Spleen (tissue), 11 donors: Measurements from ENCODE around the gene XYLT1. TPM values are rescaled to one million over a fixed set of nuclear protein-coding genes. Genes with fewer than 3 reads are reported as not detected.

Source experiments
- DNase-seq: peaks from one replicate; pipeline ENCODE4 v3.0.0-alpha.2; 2020
- H3K27ac ChIP-seq, 8 donors: fragments of 200-600 bp; sonication (generic) in 7 of 8; 1 replicate in 4 of 8; 2 replicates in 4 of 8; pipeline versions ENCODE4 v1.5.0 to v1.8.0; 2016 to 2021; ENCODE audit warnings: inconsistent platforms in 4 of 8, mild to moderate bottlenecking in 4 of 8, moderate library complexity in 1 of 8
- H3K27me3 ChIP-seq, 7 donors: fragments of 200-600 bp; sonication (generic) in 6 of 7; replicated peaks in 1 of 7; 1 replicate in 4 of 7; 2 replicates in 3 of 7; pipeline versions ENCODE4 v1.5.0 to v1.8.0; 2016 to 2021; ENCODE audit warnings: inconsistent platforms in 3 of 7, mild to moderate bottlenecking in 1 of 7
- H3K36me3 ChIP-seq, 6 donors: fragments of 200-600 bp; sonication (generic) in 5 of 6; 1 replicate in 4 of 6; 2 replicates in 2 of 6; pipeline versions ENCODE4 v1.5.0 to v1.8.0; 2016 to 2021; ENCODE audit warnings: inconsistent platforms in 2 of 6
- H3K4me1 ChIP-seq, 6 donors: fragments of 200-600 bp; sonication (generic) in 5 of 6; 1 replicate in 3 of 6; 2 replicates in 3 of 6; pipeline versions ENCODE4 v1.5.0 to v1.8.0; 2016 to 2021; ENCODE audit warnings: inconsistent platforms in 3 of 6
- H3K4me3 ChIP-seq, 8 donors: fragments of 200-600 bp; sonication (generic) in 7 of 8; 1 replicate in 4 of 8; 2 replicates in 4 of 8; pipeline versions ENCODE4 v1.5.0 to v1.8.0; 2016 to 2021; ENCODE audit warnings: inconsistent platforms in 4 of 8, mild to moderate bottlenecking in 4 of 8, moderate library complexity in 2 of 8
- H3K9me3 ChIP-seq, 8 donors: fragments of 200-600 bp; sonication (generic) in 7 of 8; 1 replicate in 4 of 8; 2 replicates in 4 of 8; pipeline versions ENCODE4 v1.5.0 to v1.8.0; 2016 to 2021; ENCODE audit warnings: inconsistent platforms in 4 of 8
- CTCF ChIP-seq, 11 experiments: fragments of 200-600 bp in 7 of 11; fragments of 450-650 bp in 4 of 11; sonication (generic) in 4 of 11; IDR thresholded peaks in 8 of 11; conservative IDR thresholded peaks in 3 of 11; 1 replicate in 7 of 11; 2 replicates in 4 of 11; pipeline versions ENCODE4 v1.4.0 to v1.8.0; 2016 to 2021; ENCODE audit warnings: antibody characterized with exemption in 11 of 11, inconsistent platforms in 4 of 11, mild to moderate bottlenecking in 1 of 11
- POLR2A ChIP-seq, 3 donors: fragments of 450-650 bp; IDR thresholded peaks; one replicate each; pipeline ENCODE4 v1.5.1; 2017; ENCODE audit warnings: antibody characterized with exemption in 3 of 3, mild to moderate bottlenecking in 1 of 3
- POLR2AphosphoS5 ChIP-seq, 3 donors: sonication (generic); formaldehyde crosslinking; IDR thresholded peaks; one replicate each; pipeline ENCODE4 v1.5.1; 2017; ENCODE audit warnings: antibody characterized with exemption in 3 of 3
- WGBS, 5 donors: extraction: QIAGEN DNeasy Blood & Tissue Kit in 3 of 5; methylation state at CpG; one replicate each; pipeline versions ENCODE4 v1.1.5 to v1.1.7; 2013 to 2018; 5-methylcytosine and 5-hydroxymethylcytosine counted together
- intact Hi-C: fragments of 100-400 bp; cut with DNase I; formaldehyde crosslinking; loops from one replicate; pipeline ENCODE4 v1.15.0; 2023; ENCODE audit warnings: low total_unique reads
- polyA plus RNA-seq, 3 donors: library from polyadenylated mRNA; stranded (reverse); fragments of 200-250 nt; gene quantifications; one replicate each; pipeline ENCODE4 v1.2.1, GENCODE V29; 2013
- total RNA-seq, 7 donors: library from RNA; depleted of rRNA in 3 of 7; stranded (reverse); fragments of >200 nt in 3 of 7; fragmentation: NEBNext Ultra II Directional in 4 of 7; extraction: Animal tissue kit (Norgen Biotek cat#: 25700) in 4 of 7; gene quantifications; one replicate each; pipeline versions ENCODE4 v1.1.0 to v1.2.1, GENCODE V29; 2016 to 2021
- donor health status: healthy with polysubstance abuse.
- donor health status: DM: no; HTN: no; CAD: no; lungs with moderate emphysema.
- donor health status: DM: no; HTN: no; CAD: no.
- donor health status: Bipolar disorder and iron deficiency.
- donor health status: healthy.
- donor health status: DM: no; HTN: no; CAD: no.
- donor health status: DM: yes; HTN: yes; CAD: no.

The XYLT1 gene
- total and polyA plus RNA-seq, 10 donors, result 2.1 to 40.7 (median 23.5) TPM

GRCh38 chr16:17431968-17432625 lies 38.7 kb downstream of the XYLT1 start:
- no peak for DNase-seq
- no peaks in the 10 kb centered on the region for H3K27me3 ChIP-seq
- TF ChIP-seq POLR2A (IDR thresholded peaks at IDR 0.05) (no peak), POLR2AphosphoS5 (IDR thresholded peaks at IDR 0.05) (no peak), CTCF (IDR thresholded peaks at IDR 0.05 in 8 of 11, conservative IDR thresholded peaks at IDR 0.05 in 3 of 11) (no peak)
- intact Hi-C loops, result no loop called here
- H3K4me1 ChIP-seq, result peaks cover 5 to 55% (median 14%) of the 10 kb centered on the region in 6 donors
- 82 to 91% (median 87%) methylated on average over 8 of the region's 8 CpGs for WGBS, 5 donors
- no peaks in the 10 kb centered on the region for H3K36me3 ChIP-seq
- H3K4me3 ChIP-seq, result no peak overlapping the region
- H3K9me3 ChIP-seq, result no peaks in the 10 kb centered on the region
- H3K27ac ChIP-seq, result no peak overlapping the region

DNA sequence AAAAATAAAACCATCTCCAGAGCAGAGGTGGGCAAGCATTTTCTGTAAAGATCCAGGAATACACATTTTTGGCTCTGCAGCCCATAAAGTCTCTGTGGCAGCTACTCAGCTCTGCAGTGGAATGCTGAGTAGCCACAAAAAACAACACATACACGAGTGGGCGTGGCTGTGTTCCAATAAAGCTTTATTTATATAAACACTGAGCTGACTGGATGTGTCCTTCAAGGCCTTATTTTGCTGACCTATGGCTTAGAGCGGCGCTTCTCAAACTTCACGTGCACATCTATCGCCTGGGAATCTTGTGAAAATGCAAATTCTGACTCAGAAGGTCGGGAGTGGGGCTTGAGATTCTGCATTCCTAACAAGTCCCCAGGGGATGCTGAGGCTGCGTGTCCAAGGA lies 39.7 kb downstream of the XYLT1 start:
- peaks cover 5 to 45% (median 14%) of the 10 kb centered on the region in 6 donors for H3K4me1 ChIP-seq
- no peak for DNase-seq
- intact Hi-C loops, result no loop called here
- H3K27me3 ChIP-seq, result no peaks in the 10 kb centered on the region
- TF ChIP-seq POLR2A (IDR thresholded peaks at IDR 0.05) (no peak), CTCF (IDR thresholded peaks at IDR 0.05 in 8 of 11, conservative IDR thresholded peaks at IDR 0.05 in 3 of 11) (no peak), POLR2AphosphoS5 (IDR thresholded peaks at IDR 0.05) (no peak)
- H3K27ac ChIP-seq, result no peak overlapping the region
- no peaks in the 10 kb centered on the region for H3K9me3 ChIP-seq
- no peak overlapping the region for H3K4me3 ChIP-seq
- WGBS, 5 donors, result 91 to 94% (median 92%) methylated on average over 8 of the region's 8 CpGs
- H3K36me3 ChIP-seq, result no peaks in the 10 kb centered on the region

DNA sequence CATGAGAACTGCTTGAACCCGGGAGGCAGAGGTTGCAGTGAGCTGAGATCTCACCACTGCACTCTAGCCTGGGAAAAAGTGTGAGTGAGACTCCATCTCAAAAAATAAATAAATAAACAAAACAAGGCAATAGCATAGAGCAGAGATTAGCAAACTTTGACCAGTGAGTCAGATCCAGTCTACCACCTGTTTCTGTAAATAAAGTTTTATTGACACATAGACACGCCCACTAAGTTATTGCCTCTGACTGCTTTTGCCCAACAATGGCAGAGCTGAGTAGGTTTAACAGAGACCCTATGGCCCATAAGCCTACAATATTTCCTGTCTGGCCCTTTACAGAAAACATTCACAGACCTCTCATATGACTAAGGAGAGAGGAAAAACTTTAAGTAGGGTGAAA lies 44.3 kb downstream of the XYLT1 start:
- no peak for DNase-seq

More for the DNA sequence above, 44.3 kb downstream of the XYLT1 start:
- WGBS, 5 donors, result 96 to 98% (median 97%) methylated on average over 2 of the region's 2 CpGs
- H3K9me3 ChIP-seq, result no peaks in the 10 kb centered on the region
- no peak overlapping the region for H3K4me3 ChIP-seq
- TF ChIP-seq POLR2AphosphoS5 (IDR thresholded peaks at IDR 0.05) (no peak), POLR2A (IDR thresholded peaks at IDR 0.05) (no peak), CTCF (IDR thresholded peaks at IDR 0.05 in 8 of 11, conservative IDR thresholded peaks at IDR 0.05 in 3 of 11) (no peak)
- intact Hi-C loops, result no loop called here
- H3K4me1 ChIP-seq, result no peaks in the 10 kb centered on the region
- H3K27ac ChIP-seq, result no peak overlapping the region
- no peaks in the 10 kb centered on the region for H3K27me3 ChIP-seq
- no peaks in the 10 kb centered on the region for H3K36me3 ChIP-seq
